Body of pancreas (tissue), 4 donors: ENCODE measurements around the gene EML4. TPM values are rescaled to one million over a fixed set of nuclear protein-coding genes. Genes with fewer than 3 reads are reported as not detected.

ENCODE experiments used
- ATAC-seq: fragments of 150-250 bp; one replicate; pipeline ENCODE4 v1.9.1; 2016
- DNase-seq, 4 donors: peaks; one replicate each; pipeline ENCODE4 v3.0.0-alpha.2; 2019
- H3K27ac ChIP-seq, 4 donors: fragments of 200-600 bp; sonication (generic); 1 replicate in 3 of 4; 2 replicates in 1 of 4; pipeline versions ENCODE4 v1.5.1 to v1.6.1; 2016 to 2019; ENCODE audit warnings: mild to moderate bottlenecking in 1 of 4, mixed read lengths in 1 of 4, moderate library complexity in 1 of 4
- H3K27me3 ChIP-seq, 2 donors: fragments of 200-600 bp; sonication (generic); one replicate each; pipeline ENCODE4 v1.6.0; 2016; ENCODE audit warnings: mild to moderate bottlenecking in 1 of 2
- H3K36me3 ChIP-seq, 2 donors: fragments of 200-600 bp; sonication (generic); replicated peaks in 1 of 2; 2 replicates each; pipeline ENCODE4 v1.5.1; 2016; ENCODE audit warnings: low read depth in 2 of 2; ENCODE audit not compliant: insufficient read depth in 1 of 2
- H3K4me1 ChIP-seq: fragments of 200-600 bp; sonication (generic); one replicate; pipeline ENCODE4 v1.6.0; 2016
- H3K4me3 ChIP-seq, 2 donors: fragments of 200-600 bp; sonication (generic); 1 replicate in 1 of 2; 2 replicates in 1 of 2; pipeline ENCODE4 v1.5.1; 2016 to 2019
- H3K9me3 ChIP-seq, 3 donors: fragments of 200-600 bp; sonication (generic); 1 replicate in 2 of 3; 2 replicates in 1 of 3; pipeline ENCODE4 v1.5.1; 2016
- CTCF ChIP-seq, 7 experiments: fragments of 450-650 bp in 4 of 7; fragments of 200-600 bp in 3 of 7; sonication (generic) in 3 of 7; IDR thresholded peaks; one replicate each; pipeline ENCODE4 v1.5.1; 2016 to 2019; ENCODE audit warnings: antibody characterized with exemption in 7 of 7
- POLR2A ChIP-seq, 3 donors: fragments of 450-650 bp; IDR thresholded peaks; one replicate each; pipeline ENCODE4 v1.6.1; 2016; ENCODE audit warnings: antibody characterized with exemption in 3 of 3, mild to moderate bottlenecking in 2 of 3
- WGBS, 2 donors: methylation state at CpG; one replicate each; pipeline ENCODE4 v1.1.5; 2017; 5-methylcytosine and 5-hydroxymethylcytosine counted together
- intact Hi-C: fragments of 100-400 bp; cut with DNase I; formaldehyde crosslinking; loops from one replicate; pipeline ENCODE4 v1.15.1; 2023
- total RNA-seq, 2 donors: library from RNA; depleted of rRNA; stranded (reverse); fragments of >200 nt; gene quantifications; one replicate each; pipeline ENCODE4 v1.1.0, GENCODE V29; 2016

Gene EML4
- total RNA-seq, 2 donors from 2014 or later: 37.4 to 39.9 TPM

GRCh38 chr2:42338567-42339190 lies 169.5 kb downstream of the EML4 start:
- DNase-seq (peak in 3 of 4 donors; percentile 38 to 56 (median 38)), ATAC-seq (no peak)
- 82 to 84% methylated on average over 13 of the region's 13 CpGs for WGBS, 2 donors
- Histone ChIP-seq H3K27ac (peak overlapping the region in 1 of 4 donors; percentile 28), H3K9me3 (no peaks in the 10 kb centered on the region), H3K36me3 (no peaks in the 10 kb centered on the region), H3K4me1 (peaks cover 16% of the 10 kb centered on the region), H3K27me3 (no peaks in the 10 kb centered on the region), H3K4me3 (no peak overlapping the region)
- intact Hi-C loops: loop anchor here (10.0 kb wide), 1 partner anchor 244 kb away; no protein-coding TSS in a partner anchor
- no peak for TF ChIP-seq POLR2A (IDR thresholded peaks at IDR 0.05)
- no peak for TF ChIP-seq CTCF (IDR thresholded peaks at IDR 0.05)

GRCh38 chr2:42339191-42339912 lies 170.2 kb downstream of the EML4 start:
- WGBS, 2 donors: 87 to 91% methylated on average over 21 of the region's 21 CpGs
- H3K4me1 ChIP-seq: peaks cover 16% of the 10 kb centered on the region
- H3K4me3 ChIP-seq: no peak overlapping the region
- no peaks in the 10 kb centered on the region for H3K27me3 ChIP-seq
- ATAC-seq: no peak
- peak in 2 of 4 donors; percentile 25 to 29 for DNase-seq
- no peaks in the 10 kb centered on the region for H3K36me3 ChIP-seq
- intact Hi-C loops: loop anchor here (10.0 kb wide), 1 partner anchor 245 kb away; no protein-coding TSS in a partner anchor
- H3K9me3 ChIP-seq: no peaks in the 10 kb centered on the region
- TF ChIP-seq CTCF (IDR thresholded peaks at IDR 0.05) (no peak), POLR2A (IDR thresholded peaks at IDR 0.05) (no peak)
- H3K27ac ChIP-seq: peak overlapping the region in 1 of 4 donors; percentile 28

GRCh38 chr2:42340045-42340937 lies 171.1 kb downstream of the EML4 start:
- intact Hi-C loops: no loop called here
- no peak overlapping the region for H3K4me3 ChIP-seq
- no peak for TF ChIP-seq CTCF (IDR thresholded peaks at IDR 0.05)
- TF ChIP-seq POLR2A (IDR thresholded peaks at IDR 0.05): no peak
- no peak overlapping the region for H3K27ac ChIP-seq
- H3K36me3 ChIP-seq: no peaks in the 10 kb centered on the region
- H3K27me3 ChIP-seq: no peaks in the 10 kb centered on the region
- peaks cover 16% of the 10 kb centered on the region for H3K4me1 ChIP-seq
- no peaks in the 10 kb centered on the region for H3K9me3 ChIP-seq
- no peak for ATAC-seq
- WGBS, 2 donors: 91 to 94% methylated on average over 23 of the region's 23 CpGs
- no peak for DNase-seq

- Histone ChIP-seq H3K27me3 (no peaks in the 10 kb centered on the region), H3K9me3 (no peaks in the 10 kb centered on the region), H3K36me3 (peaks cover 0 to 2% of the 10 kb centered on the region in 2 donors), H3K27ac (no peak overlapping the region), H3K4me1 (peaks cover 16% of the 10 kb centered on the region), H3K4me3 (no peak overlapping the region)
- no peak for DNase-seq
- intact Hi-C loops: no loop called here
- 86 to 91% methylated on average over 10 of the region's 10 CpGs for WGBS, 2 donors
- TF ChIP-seq CTCF (IDR thresholded peaks at IDR 0.05) (no peak), POLR2A (IDR thresholded peaks at IDR 0.05) (no peak)
- no peak for ATAC-seq
Observed at GRCh38 chr2:42340938-42341636, 171.9 kb downstream of the EML4 start.
